ENCODE results near the gene ANKRD39. TPM values are rescaled to one million over a fixed set of nuclear protein-coding genes. Genes with fewer than 3 reads are reported as not detected.

The ANKRD39 gene
- total and polyA plus RNA-seq, 2 donors (not counting 1 experiment from before 2014, with no cell fraction given): 5.3 to 5.8 TPM

DNA sequence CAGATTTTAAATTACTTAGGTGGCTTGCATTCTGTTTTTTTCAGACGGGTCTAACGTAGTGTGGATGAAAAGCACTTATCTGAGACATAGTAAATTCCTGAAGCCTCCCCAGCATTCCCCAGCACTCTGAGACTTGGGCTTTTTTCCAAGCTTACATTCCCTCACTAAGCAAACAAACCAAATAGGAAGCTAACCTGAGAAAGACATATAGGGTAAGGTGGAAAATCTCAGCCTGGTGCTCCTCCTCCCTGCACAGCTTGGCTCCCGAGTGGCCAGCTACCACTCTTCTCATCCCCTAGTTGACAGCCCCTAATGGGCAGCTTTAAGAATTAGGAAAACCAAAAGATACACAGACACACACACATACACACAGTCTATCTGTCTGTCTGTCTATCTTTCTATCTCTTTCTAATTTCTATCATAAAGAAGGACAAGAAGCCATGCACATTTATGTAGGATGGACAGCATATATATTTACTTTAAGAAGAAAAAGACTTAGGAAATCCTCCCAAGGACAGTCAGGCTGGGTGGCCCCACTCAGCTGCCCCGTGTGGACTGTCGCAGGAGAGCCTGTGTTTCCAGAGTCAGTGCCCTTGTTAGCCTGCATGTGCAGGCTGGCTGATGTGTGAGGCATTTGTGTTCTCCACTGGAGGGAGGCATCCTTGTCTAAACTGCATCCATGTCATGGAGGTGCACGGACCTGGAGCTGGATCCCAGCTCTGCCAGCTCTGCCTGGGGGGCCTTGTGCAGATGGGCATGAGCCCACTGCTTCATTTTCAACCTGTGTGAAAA, 33.5 kb downstream of the ANKRD39 start:
- H3K36me3 ChIP-seq (ENCODE audit: control insufficient read depth, insufficient read depth, low read length): peaks cover 6% of the 10 kb centered on the region
- no peaks in the 10 kb centered on the region for H3K79me2 ChIP-seq (ENCODE audit: control insufficient read depth, insufficient read depth, low read length)
- TF ChIP-seq EZH2 (IDR thresholded peaks at IDR 0.05; ENCODE audit: low read length, missing control alignments) (no peak), CTCF (conservative IDR thresholded peaks at IDR 0.05 in 1 of 2, IDR thresholded peaks at IDR 0.05 in 1 of 2; ENCODE audit: low read depth in 1 of 2, low read length in 2 of 2) (no peak)
- H3K27me3 ChIP-seq (ENCODE audit: control insufficient read depth, insufficient read depth, low read length): no peaks in the 10 kb centered on the region
- no peak overlapping the region for H3K27ac ChIP-seq (ENCODE audit: insufficient read depth, low read length)
- H4K20me1 ChIP-seq (ENCODE audit: control insufficient read depth, extremely low read depth, insufficient read depth, low read length): no peaks in the 10 kb centered on the region
- no peak overlapping the region for H3K4me2 ChIP-seq (ENCODE audit: extremely low read depth, insufficient read depth, low read length)
- no peak overlapping the region for H3K9ac ChIP-seq (ENCODE audit: insufficient read depth, low read length)
- H2AFZ ChIP-seq (ENCODE audit: low read length): no peak overlapping the region
- H3K4me3 ChIP-seq (replicated peaks in 1 of 4; ENCODE audit: control extremely low read depth in 1 of 4, insufficient read depth in 1 of 4, low read depth in 3 of 4, low read length in 4 of 4): no peak overlapping the region
- H3K4me1 ChIP-seq (ENCODE audit: control insufficient read depth, extremely low read depth, insufficient read depth, low read length): no peaks in the 10 kb centered on the region
- H3K9me3 ChIP-seq (ENCODE audit: control insufficient read depth, insufficient read depth, low read depth, low read length): no peaks in the 10 kb centered on the region
- peak in 1 of 2 donors; percentile 74 for DNase-seq (ENCODE audit: low read depth in 2 of 2)

GRCh38 chr2:96823198-96823597, 34.6 kb downstream of the ANKRD39 start:
- Histone ChIP-seq H3K27ac (ENCODE audit: insufficient read depth, low read length) (no peak overlapping the region), H3K9ac (ENCODE audit: insufficient read depth, low read length) (no peak overlapping the region), H4K20me1 (ENCODE audit: control insufficient read depth, extremely low read depth, insufficient read depth, low read length) (no peaks in the 10 kb centered on the region), H3K79me2 (ENCODE audit: control insufficient read depth, insufficient read depth, low read length) (no peaks in the 10 kb centered on the region), H3K36me3 (ENCODE audit: control insufficient read depth, insufficient read depth, low read length) (peaks cover 6% of the 10 kb centered on the region), H3K4me2 (ENCODE audit: extremely low read depth, insufficient read depth, low read length) (no peak overlapping the region), H3K27me3 (ENCODE audit: control insufficient read depth, insufficient read depth, low read length) (no peaks in the 10 kb centered on the region), H2AFZ (ENCODE audit: low read length) (no peak overlapping the region), H3K9me3 (ENCODE audit: control insufficient read depth, insufficient read depth, low read depth, low read length) (no peaks in the 10 kb centered on the region), H3K4me1 (ENCODE audit: control insufficient read depth, extremely low read depth, insufficient read depth, low read length) (no peaks in the 10 kb centered on the region), H3K4me3 (replicated peaks in 1 of 4; ENCODE audit: control extremely low read depth in 1 of 4, insufficient read depth in 1 of 4, low read depth in 3 of 4, low read length in 4 of 4) (no peak overlapping the region)
- no peak for DNase-seq (ENCODE audit: low read depth in 2 of 2)
- TF ChIP-seq EZH2 (IDR thresholded peaks at IDR 0.05; ENCODE audit: low read length, missing control alignments): no peak
- TF ChIP-seq CTCF (conservative IDR thresholded peaks at IDR 0.05 in 1 of 2, IDR thresholded peaks at IDR 0.05 in 1 of 2; ENCODE audit: low read depth in 1 of 2, low read length in 2 of 2): no peak

GRCh38 chr2:96822786-96823185, 35.0 kb downstream of the ANKRD39 start:
- Histone ChIP-seq H3K4me2 (ENCODE audit: extremely low read depth, insufficient read depth, low read length) (no peak overlapping the region), H4K20me1 (ENCODE audit: control insufficient read depth, extremely low read depth, insufficient read depth, low read length) (no peaks in the 10 kb centered on the region), H3K27me3 (ENCODE audit: control insufficient read depth, insufficient read depth, low read length) (no peaks in the 10 kb centered on the region), H3K27ac (ENCODE audit: insufficient read depth, low read length) (no peak overlapping the region), H3K9ac (ENCODE audit: insufficient read depth, low read length) (no peak overlapping the region), H2AFZ (ENCODE audit: low read length) (no peak overlapping the region), H3K36me3 (ENCODE audit: control insufficient read depth, insufficient read depth, low read length) (peaks cover 4% of the 10 kb centered on the region), H3K9me3 (ENCODE audit: control insufficient read depth, insufficient read depth, low read depth, low read length) (no peaks in the 10 kb centered on the region), H3K4me1 (ENCODE audit: control insufficient read depth, extremely low read depth, insufficient read depth, low read length) (no peaks in the 10 kb centered on the region), H3K4me3 (replicated peaks in 1 of 4; ENCODE audit: control extremely low read depth in 1 of 4, insufficient read depth in 1 of 4, low read depth in 3 of 4, low read length in 4 of 4) (no peak overlapping the region), H3K79me2 (ENCODE audit: control insufficient read depth, insufficient read depth, low read length) (no peaks in the 10 kb centered on the region)
- DNase-seq (ENCODE audit: low read depth in 2 of 2): no peak
- TF ChIP-seq CTCF (conservative IDR thresholded peaks at IDR 0.05 in 1 of 2, IDR thresholded peaks at IDR 0.05 in 1 of 2; ENCODE audit: low read depth in 1 of 2, low read length in 2 of 2) (no peak), EZH2 (IDR thresholded peaks at IDR 0.05; ENCODE audit: low read length, missing control alignments) (no peak)

Data from fibroblast of lung (primary cell).